GM12878 (cell line): ENCODE data around the gene EEF1A2. TPM values are rescaled to one million over a fixed set of nuclear protein-coding genes. Genes with fewer than 3 reads are reported as not detected.

Experiments
- ATAC-seq: fragments of 200-7000 bp; cut with Tn5 transposase; 3 replicates; pipeline ENCODE4 v1.9.1; 2020; ENCODE audit warnings: mild to moderate bottlenecking, moderate library complexity
- BruUV-seq: library from RNA; stranded (reverse); fragments of 400-500 nt; replicated peaks from 2 replicates; lab custom pipeline; 2021; lab: Mats Ljungman, UMichigan
- CTCF ChIA-PET: fragments of 300-600 bp; sonication (Branson Sonifier 250); formaldehyde crosslinking; extraction: SDS; loops from one replicate; lab custom pipeline; 2021; ENCODE audit warnings: inconsistent platforms; lab: Yijun Ruan, JAX
- POLR2A ChIA-PET: fragments of 350-600 bp; formaldehyde crosslinking; extraction: SDS; loops from one replicate; lab custom pipeline; 2021; ENCODE audit warnings: inconsistent platforms; lab: Charles Lee
- RAD21 ChIA-PET: fragments of 300-600 bp; sonication (Branson Sonifier 250); formaldehyde crosslinking; loops from one replicate; lab custom pipeline; 2023; ENCODE audit warnings: antibody characterized with exemption; ENCODE audit not compliant: unreplicated experiment; lab: Charles Lee
- SMC1A ChIA-PET: fragments of 300-600 bp; sonication (Branson Sonifier 250); formaldehyde crosslinking; loops from one replicate; lab custom pipeline; 2023; ENCODE audit not compliant: unreplicated experiment, uncharacterized antibody; lab: Charles Lee
- DNase-seq: peaks from one replicate; pipeline ENCODE4 v3.0.0-alpha.2; 2011; ENCODE audit warnings: low read depth, low spot score
- FAIRE-seq: peaks from 3 replicates; lab custom pipeline; 2011; peaks lifted over from hg19 to GRCh38; lab: Jason Lieb, UNC
- H2AFZ ChIP-seq: 2 replicates; pipeline ENCODE4 v1.6.0; 2011; ENCODE audit warnings: low read depth, low read length, control low read depth; ENCODE audit not compliant: control insufficient read depth
- H3K27ac ChIP-seq: 2 replicates; pipeline ENCODE4 v1.5.1; 2011; ENCODE audit warnings: control low read depth; ENCODE audit not compliant: control insufficient read depth, insufficient read depth
- H3K27me3 ChIP-seq, 2 experiments: replicated peaks in 1 of 2; 2 replicates each; pipeline versions ENCODE4 v1.6.0 to v1.6.1; 2011; ENCODE audit warnings: low read length in 1 of 2; ENCODE audit not compliant: control insufficient read depth in 2 of 2, insufficient read depth in 2 of 2
- H3K36me3 ChIP-seq, 2 experiments: 2 replicates each; pipeline ENCODE4 v1.5.1; 2011; ENCODE audit warnings: low read length in 1 of 2; ENCODE audit not compliant: control insufficient read depth in 2 of 2, insufficient read depth in 2 of 2
- H3K4me1 ChIP-seq: 2 replicates; pipeline ENCODE4 v1.6.1; 2011; ENCODE audit warnings: mild to moderate bottlenecking, low read length, moderate library complexity, mixed read lengths; ENCODE audit not compliant: control insufficient read depth, insufficient read depth
- H3K4me2 ChIP-seq: 2 replicates; pipeline ENCODE4 v1.6.0; 2011; ENCODE audit warnings: control low read depth; ENCODE audit not compliant: control insufficient read depth, insufficient read depth
- H3K4me3 ChIP-seq: fragments of 200-600 bp; sonication (generic); 2 replicates; pipeline ENCODE4 v1.5.1; 2016
- H3K79me2 ChIP-seq: 2 replicates; pipeline ENCODE4 v1.6.0; 2011; ENCODE audit warnings: low read length; ENCODE audit not compliant: control insufficient read depth, insufficient read depth
- H3K9ac ChIP-seq: 2 replicates; pipeline ENCODE4 v1.8.0; 2011; ENCODE audit warnings: low read length, control low read depth, mixed read lengths; ENCODE audit not compliant: control insufficient read depth, insufficient read depth
- H3K9me3 ChIP-seq: replicated peaks from 3 replicates; pipeline ENCODE4 v1.5.1; 2011; ENCODE audit warnings: mild to moderate bottlenecking, low read length; ENCODE audit not compliant: control insufficient read depth, insufficient read depth
- H4K20me1 ChIP-seq: 2 replicates; pipeline ENCODE4 v1.6.0; 2011; ENCODE audit not compliant: control insufficient read depth, insufficient read depth
- BCLAF1 ChIP-seq: fragments of 450-650 bp; IDR thresholded peaks from 2 replicates; pipeline ENCODE4 v1.6.1; 2017; ENCODE audit warnings: antibody characterized with exemption, mild to moderate bottlenecking, moderate library complexity
- BMI1 ChIP-seq: fragments of 450-650 bp; IDR thresholded peaks from 2 replicates; pipeline ENCODE4 v1.6.1; 2016; ENCODE audit warnings: mild to moderate bottlenecking, moderate library complexity, borderline replicate concordance
- CBX5 ChIP-seq: sonication (generic); IDR thresholded peaks from 2 replicates; pipeline ENCODE4 v1.6.1; 2016; ENCODE audit warnings: low read depth, moderate library complexity, mild to moderate bottlenecking, inconsistent platforms
- JUNB ChIP-seq: IDR thresholded peaks from 2 replicates; pipeline ENCODE4 v1.6.1; 2016; ENCODE audit warnings: antibody characterized with exemption, mild to moderate bottlenecking
- KAT2A ChIP-seq: conservative IDR thresholded peaks from 2 replicates; pipeline ENCODE4 v1.6.1; 2011; ENCODE audit warnings: low read depth, low read length; ENCODE audit not compliant: control insufficient read depth
- MTA3 ChIP-seq: IDR thresholded peaks from 2 replicates; pipeline ENCODE4 v1.6.1; 2012; ENCODE audit warnings: low read length, inconsistent platforms, borderline replicate concordance
- NFIC ChIP-seq: IDR thresholded peaks from 2 replicates; pipeline ENCODE4 v1.6.1; 2012; ENCODE audit warnings: low read depth, mild to moderate bottlenecking, inconsistent platforms, low read length, moderate library complexity
- POLR2A ChIP-seq: IDR thresholded peaks from 2 replicates; pipeline ENCODE4 v1.6.1; 2011; ENCODE audit warnings: low read depth, mild to moderate bottlenecking, low read length
- POU2F2 ChIP-seq: IDR thresholded peaks from 3 replicates; pipeline ENCODE4 v1.6.1; 2011; ENCODE audit warnings: low read depth, mild to moderate bottlenecking, low read length, borderline replicate concordance
- SREBF1 ChIP-seq: IDR thresholded peaks from 2 replicates; pipeline ENCODE4 v1.6.1; 2012; ENCODE audit warnings: mild to moderate bottlenecking, low read length
- TARDBP ChIP-seq: IDR thresholded peaks from 2 replicates; pipeline ENCODE4 v1.6.1; 2016; ENCODE audit warnings: borderline replicate concordance
- ZNF24 ChIP-seq: fragments of 450-650 bp; IDR thresholded peaks from 2 replicates; pipeline ENCODE4 v1.6.1; 2017; ENCODE audit warnings: antibody characterized with exemption, mild to moderate bottlenecking
- WGBS: methylation state at CpG from one replicate; pipeline ENCODE4 v1.1.6; 2016; ENCODE audit warnings: low lambda C conversion rate; ENCODE audit not compliant: insufficient replicate concordance, insufficient coverage; ENCODE audit errors: missing lambda C conversion rate; 5-methylcytosine and 5-hydroxymethylcytosine counted together
- in situ Hi-C: fragments of 300-500 bp; cut with MboI; formaldehyde crosslinking; loops from 9 replicates; pipeline ENCODE4 v1.14.3; 2018; ENCODE audit warnings: mixed read lengths
- intact Hi-C: fragments of 100-400 bp; cut with micrococcal nuclease; formaldehyde crosslinking; loops from one replicate; pipeline ENCODE4 v1.14.2; 2022; ENCODE audit not compliant: unreplicated experiment
- polyA plus RNA-seq, 11 experiments: library from polyadenylated mRNA; depleted of rRNA in 4 of 11; unstranded in 6 of 11; stranded (reverse) in 5 of 11; fragments of >200 nt; fragmentation: Nextera tagmentation in 4 of 11; fragmentation: Illumina TruSeq in 1 of 11; extraction: Ambion mirVana in 4 of 11; extraction: Trizol in 1 of 11; gene quantifications; 1 replicate in 1 of 11; 2 replicates in 10 of 11; pipeline versions ENCODE4 v1.2.1 to v1.2.3, GENCODE V29; 2011 to 2016; ENCODE audit warnings: inconsistent platforms in 2 of 11, missing spikeins in 2 of 11, low read depth in 1 of 11
- total RNA-seq, 4 experiments: library from RNA; depleted of rRNA in 3 of 4; stranded (reverse); fragments of >200 nt in 3 of 4; fragmentation: Illumina TruSeq in 1 of 4; extraction: Trizol in 1 of 4; gene quantifications; 2 replicates each; pipeline versions ENCODE4 v1.2.1 to v1.2.3, GENCODE V29; 2013 to 2021
- TF ChIP-seq, protein P1 (sequence below): fragments of 450-650 bp; IDR thresholded peaks from 2 replicates; pipeline ENCODE4 v1.6.1; 2018; ENCODE audit warnings: borderline replicate concordance, mild to moderate bottlenecking; ENCODE audit not compliant: partially characterized antibody
- TF ChIP-seq, protein P2 (sequence below): fragments of 450-650 bp; IDR thresholded peaks from 2 replicates; pipeline ENCODE4 v1.6.1; 2017; ENCODE audit warnings: mild to moderate bottlenecking, low read depth, inconsistent platforms; ENCODE audit not compliant: poor library complexity, severe bottlenecking
- TF ChIP-seq, protein P3 (sequence below): fragments of 450-650 bp; formaldehyde crosslinking; IDR thresholded peaks from 2 replicates; pipeline ENCODE4 v1.4.0; 2022; ENCODE audit warnings: mild to moderate bottlenecking, moderate library complexity

Gene EEF1A2
- total and polyA plus RNA-seq, 10 of the 15 experiments (the other 5 are each of a cell fraction or from before 2014, with no cell fraction given) = 0.56 TPM; not detected in 9

- ATAC-seq (no peak), FAIRE-seq (no peak), DNase-seq (no peak)
- no peaks in the 10 kb centered on the region for H4K20me1 ChIP-seq
- no peak overlapping the region for H3K4me2 ChIP-seq
- H3K79me2 ChIP-seq = no peaks in the 10 kb centered on the region
- no peak overlapping the region for H3K9ac ChIP-seq
- ChIA-PET CTCF (no interaction called here), POLR2A (no interaction called here), RAD21 (no interaction called here), SMC1A (no interaction called here)
- WGBS = 0% methylated on average over 2 of the region's 2 CpGs
- H3K27ac ChIP-seq = no peak overlapping the region
- peaks cover 0 to 4% of the 10 kb centered on the region in 2 experiments; a peak in 2 of 4 replicates for H3K27me3 ChIP-seq
- in situ Hi-C loops = no loop called here
- H2AFZ ChIP-seq = no peak overlapping the region
- H3K4me3 ChIP-seq = no peak overlapping the region
- no peaks in the 10 kb centered on the region for H3K9me3 ChIP-seq
- no peaks in the 10 kb centered on the region for H3K4me1 ChIP-seq
- intact Hi-C loops = no loop called here
- H3K36me3 ChIP-seq = no peaks in the 10 kb centered on the region
- no TSS peak for BruUV-seq
- TF ChIP-seq JUNB = no peak
- TF ChIP-seq ZNF24 = no peak
- TF ChIP-seq SREBF1 = no peak
- TF ChIP-seq, protein P1, sequence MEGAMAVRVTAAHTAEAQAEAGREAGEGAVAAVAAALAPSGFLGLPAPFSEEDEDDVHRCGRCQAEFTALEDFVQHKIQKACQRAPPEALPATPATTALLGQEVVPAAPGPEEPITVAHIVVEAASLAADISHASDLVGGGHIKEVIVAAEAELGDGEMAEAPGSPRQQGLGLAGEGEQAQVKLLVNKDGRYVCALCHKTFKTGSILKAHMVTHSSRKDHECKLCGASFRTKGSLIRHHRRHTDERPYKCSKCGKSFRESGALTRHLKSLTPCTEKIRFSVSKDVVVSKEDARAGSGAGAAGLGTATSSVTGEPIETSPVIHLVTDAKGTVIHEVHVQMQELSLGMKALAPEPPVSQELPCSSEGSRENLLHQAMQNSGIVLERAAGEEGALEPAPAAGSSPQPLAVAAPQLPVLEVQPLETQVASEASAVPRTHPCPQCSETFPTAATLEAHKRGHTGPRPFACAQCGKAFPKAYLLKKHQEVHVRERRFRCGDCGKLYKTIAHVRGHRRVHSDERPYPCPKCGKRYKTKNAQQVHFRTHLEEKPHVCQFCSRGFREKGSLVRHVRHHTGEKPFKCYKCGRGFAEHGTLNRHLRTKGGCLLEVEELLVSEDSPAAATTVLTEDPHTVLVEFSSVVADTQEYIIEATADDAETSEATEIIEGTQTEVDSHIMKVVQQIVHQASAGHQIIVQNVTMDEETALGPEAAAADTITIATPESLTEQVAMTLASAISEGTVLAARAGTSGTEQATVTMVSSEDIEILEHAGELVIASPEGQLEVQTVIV = no peak
- TF ChIP-seq KAT2A = no peak
- no peak for TF ChIP-seq TARDBP
- no peak for TF ChIP-seq CBX5
- no peak for TF ChIP-seq BCLAF1
- no peak for TF ChIP-seq BMI1
- TF ChIP-seq NFIC = no peak
- no peak for TF ChIP-seq POLR2A
- TF ChIP-seq, protein P2, sequence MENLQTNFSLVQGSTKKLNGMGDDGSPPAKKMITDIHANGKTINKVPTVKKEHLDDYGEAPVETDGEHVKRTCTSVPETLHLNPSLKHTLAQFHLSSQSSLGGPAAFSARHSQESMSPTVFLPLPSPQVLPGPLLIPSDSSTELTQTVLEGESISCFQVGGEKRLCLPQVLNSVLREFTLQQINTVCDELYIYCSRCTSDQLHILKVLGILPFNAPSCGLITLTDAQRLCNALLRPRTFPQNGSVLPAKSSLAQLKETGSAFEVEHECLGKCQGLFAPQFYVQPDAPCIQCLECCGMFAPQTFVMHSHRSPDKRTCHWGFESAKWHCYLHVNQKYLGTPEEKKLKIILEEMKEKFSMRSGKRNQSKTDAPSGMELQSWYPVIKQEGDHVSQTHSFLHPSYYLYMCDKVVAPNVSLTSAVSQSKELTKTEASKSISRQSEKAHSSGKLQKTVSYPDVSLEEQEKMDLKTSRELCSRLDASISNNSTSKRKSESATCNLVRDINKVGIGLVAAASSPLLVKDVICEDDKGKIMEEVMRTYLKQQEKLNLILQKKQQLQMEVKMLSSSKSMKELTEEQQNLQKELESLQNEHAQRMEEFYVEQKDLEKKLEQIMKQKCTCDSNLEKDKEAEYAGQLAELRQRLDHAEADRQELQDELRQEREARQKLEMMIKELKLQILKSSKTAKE = no peak
- TF ChIP-seq, protein P3, sequence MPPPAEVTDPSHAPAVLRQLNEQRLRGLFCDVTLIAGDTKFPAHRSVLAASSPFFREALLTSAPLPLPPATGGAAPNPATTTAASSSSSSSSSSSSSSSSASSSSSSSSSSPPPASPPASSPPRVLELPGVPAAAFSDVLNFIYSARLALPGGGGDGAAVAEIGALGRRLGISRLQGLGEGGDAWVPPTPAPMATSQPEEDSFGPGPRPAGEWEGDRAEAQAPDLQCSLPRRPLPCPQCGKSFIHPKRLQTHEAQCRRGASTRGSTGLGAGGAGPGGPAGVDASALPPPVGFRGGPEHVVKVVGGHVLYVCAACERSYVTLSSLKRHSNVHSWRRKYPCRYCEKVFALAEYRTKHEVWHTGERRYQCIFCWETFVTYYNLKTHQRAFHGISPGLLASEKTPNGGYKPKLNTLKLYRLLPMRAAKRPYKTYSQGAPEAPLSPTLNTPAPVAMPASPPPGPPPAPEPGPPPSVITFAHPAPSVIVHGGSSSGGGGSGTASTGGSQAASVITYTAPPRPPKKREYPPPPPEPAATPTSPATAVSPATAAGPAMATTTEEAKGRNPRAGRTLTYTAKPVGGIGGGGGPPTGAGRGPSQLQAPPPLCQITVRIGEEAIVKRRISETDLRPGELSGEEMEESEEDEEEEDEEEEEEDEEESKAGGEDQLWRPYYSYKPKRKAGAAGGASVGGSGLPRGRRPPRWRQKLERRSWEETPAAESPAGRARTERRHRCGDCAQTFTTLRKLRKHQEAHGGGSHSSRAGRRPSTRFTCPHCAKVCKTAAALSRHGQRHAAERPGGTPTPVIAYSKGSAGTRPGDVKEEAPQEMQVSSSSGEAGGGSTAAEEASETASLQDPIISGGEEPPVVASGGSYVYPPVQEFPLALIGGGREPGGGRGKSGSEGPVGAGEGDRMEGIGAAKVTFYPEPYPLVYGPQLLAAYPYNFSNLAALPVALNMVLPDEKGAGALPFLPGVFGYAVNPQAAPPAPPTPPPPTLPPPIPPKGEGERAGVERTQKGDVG (CRISPR knock-in tag) = no peak
- TF ChIP-seq MTA3 = no peak
- no peak for TF ChIP-seq POU2F2
Measured at GRCh38 chr20:63462244-63462643, 36.6 kb downstream of the EEF1A2 start.
